ENCODE results near the gene DDX11.
"Not testable (repeated sequence)": the region's sequence is repeated elsewhere in the genome, so short reads cannot be mapped to it uniquely, and the experiment has no call there.

Gene DDX11

GRCh38 chr12:31073527-31074332 is at the start of gene DDX11:
Gene DDX11 (plus strand): TSS chr12:31073860. CDS start chr12:31078394, 4,534 bp downstream.
- H3K27me3 ChIP-seq (replicated peaks); in situ Hi-C loops (cut with HindIII; ENCODE audit: low pct_ligation_motif_present, low sequenced_read_pairs); H3K36me3 ChIP-seq (replicated peaks): not testable (repeated sequence)
- H3K4me3 ChIP-seq (ENCODE audit: low read depth, low read length) = peak within 1 kb of the TSS; percentile 67
- peak within 1 kb of the TSS; percentile 56 for H3K27ac ChIP-seq
- peak; percentile 89 for DNase-seq

DNA sequence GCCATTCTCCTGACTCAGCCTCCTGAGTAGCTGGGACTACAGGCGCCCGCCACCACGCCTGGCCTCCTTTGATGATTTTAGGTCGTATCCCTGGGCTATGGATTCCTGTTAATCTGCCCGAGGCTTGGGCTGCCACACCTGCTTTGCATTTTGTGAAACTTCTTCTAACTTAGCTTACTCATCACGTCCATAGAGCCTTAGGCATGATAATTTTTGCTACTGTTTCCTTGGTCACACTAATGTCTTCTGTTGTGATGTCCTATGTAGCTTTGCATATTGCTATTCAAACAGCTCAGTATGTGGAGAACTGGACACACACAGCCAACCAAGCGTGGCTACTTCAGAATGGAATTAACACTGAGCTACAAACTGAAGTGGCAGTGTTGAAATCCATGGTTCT is 47.5 kb upstream of the DDX11 start:
- H3K36me3 ChIP-seq (replicated peaks) = no peaks in the 10 kb centered on the region
- H3K27me3 ChIP-seq (replicated peaks) = no peaks in the 10 kb centered on the region
- no peak overlapping the region for H3K27ac ChIP-seq
- DNase-seq = no peak
- in situ Hi-C loops (cut with HindIII; ENCODE audit: low pct_ligation_motif_present, low sequenced_read_pairs) = no loop called here
- no peak for TF ChIP-seq CTCF (IDR thresholded peaks at IDR 0.05; ENCODE audit: low read depth, low read length, missing control alignments)
- H3K4me3 ChIP-seq (ENCODE audit: low read depth, low read length) = no peak overlapping the region

GRCh38 chr12:31027006-31027405 is 46.7 kb upstream of the DDX11 start:
- H3K27me3 ChIP-seq (replicated peaks); H3K27ac ChIP-seq; H3K36me3 ChIP-seq (replicated peaks); DNase-seq; H3K4me3 ChIP-seq (ENCODE audit: low read depth, low read length); in situ Hi-C loops (cut with HindIII; ENCODE audit: low pct_ligation_motif_present, low sequenced_read_pairs): not testable (repeated sequence)

GRCh38 chr12:31029468-31029867 is 44.2 kb upstream of the DDX11 start:
- Histone ChIP-seq H3K27me3 (replicated peaks) (no peaks in the 10 kb centered on the region), H3K4me3 (ENCODE audit: low read depth, low read length) (no peak overlapping the region), H3K27ac (no peak overlapping the region), H3K36me3 (replicated peaks) (no peaks in the 10 kb centered on the region)
- in situ Hi-C loops (cut with HindIII; ENCODE audit: low pct_ligation_motif_present, low sequenced_read_pairs) = no loop called here
- TF ChIP-seq CTCF (IDR thresholded peaks at IDR 0.05; ENCODE audit: low read depth, low read length, missing control alignments) = no peak
- DNase-seq = no peak

GRCh38 chr12:31029916-31030562 is 43.6 kb upstream of the DDX11 start:
- TF ChIP-seq CTCF (IDR thresholded peaks at IDR 0.05; ENCODE audit: low read depth, low read length, missing control alignments) = no peak
- Histone ChIP-seq H3K27ac (no peak overlapping the region), H3K4me3 (ENCODE audit: low read depth, low read length) (no peak overlapping the region), H3K27me3 (replicated peaks) (no peaks in the 10 kb centered on the region), H3K36me3 (replicated peaks) (no peaks in the 10 kb centered on the region)
- in situ Hi-C loops (cut with HindIII; ENCODE audit: low pct_ligation_motif_present, low sequenced_read_pairs) = no loop called here
- DNase-seq = no peak

DNA sequence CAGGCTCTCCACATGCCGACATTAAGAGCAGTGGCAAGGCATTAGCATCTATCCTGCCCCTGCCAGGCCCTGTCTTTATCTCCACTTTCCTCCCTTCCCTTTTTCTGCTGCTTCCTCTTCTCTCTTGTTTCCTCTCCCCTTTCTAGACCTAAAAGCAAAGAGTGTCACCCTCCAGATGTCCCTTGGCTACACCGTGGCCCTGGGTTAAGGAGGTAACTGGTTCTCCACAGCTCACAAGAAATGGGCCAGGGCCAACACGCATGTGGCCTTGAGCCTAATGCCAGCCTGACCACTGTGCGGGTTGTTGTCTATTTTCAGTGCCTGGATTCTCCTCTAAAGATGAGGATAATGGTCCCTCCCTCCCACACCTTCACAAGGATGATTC is 41.7 kb upstream of the DDX11 start:
- Histone ChIP-seq H3K27me3 (replicated peaks) (no peaks in the 10 kb centered on the region), H3K27ac (no peak overlapping the region), H3K36me3 (replicated peaks) (no peaks in the 10 kb centered on the region), H3K4me3 (ENCODE audit: low read depth, low read length) (no peak overlapping the region)
- in situ Hi-C loops (cut with HindIII; ENCODE audit: low pct_ligation_motif_present, low sequenced_read_pairs) = no loop called here
- DNase-seq = no peak
- TF ChIP-seq CTCF (IDR thresholded peaks at IDR 0.05; ENCODE audit: low read depth, low read length, missing control alignments) = no peak

All from brain microvascular endothelial cell (primary cell).